ENCODE measurements around the gene ZNF813.

- TF ChIP-seq, protein P1, sequence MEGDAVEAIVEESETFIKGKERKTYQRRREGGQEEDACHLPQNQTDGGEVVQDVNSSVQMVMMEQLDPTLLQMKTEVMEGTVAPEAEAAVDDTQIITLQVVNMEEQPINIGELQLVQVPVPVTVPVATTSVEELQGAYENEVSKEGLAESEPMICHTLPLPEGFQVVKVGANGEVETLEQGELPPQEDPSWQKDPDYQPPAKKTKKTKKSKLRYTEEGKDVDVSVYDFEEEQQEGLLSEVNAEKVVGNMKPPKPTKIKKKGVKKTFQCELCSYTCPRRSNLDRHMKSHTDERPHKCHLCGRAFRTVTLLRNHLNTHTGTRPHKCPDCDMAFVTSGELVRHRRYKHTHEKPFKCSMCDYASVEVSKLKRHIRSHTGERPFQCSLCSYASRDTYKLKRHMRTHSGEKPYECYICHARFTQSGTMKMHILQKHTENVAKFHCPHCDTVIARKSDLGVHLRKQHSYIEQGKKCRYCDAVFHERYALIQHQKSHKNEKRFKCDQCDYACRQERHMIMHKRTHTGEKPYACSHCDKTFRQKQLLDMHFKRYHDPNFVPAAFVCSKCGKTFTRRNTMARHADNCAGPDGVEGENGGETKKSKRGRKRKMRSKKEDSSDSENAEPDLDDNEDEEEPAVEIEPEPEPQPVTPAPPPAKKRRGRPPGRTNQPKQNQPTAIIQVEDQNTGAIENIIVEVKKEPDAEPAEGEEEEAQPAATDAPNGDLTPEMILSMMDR (IDR thresholded peaks at IDR 0.05) = peak; percentile 47 to 84 (median 72)
- no peak for TF ChIP-seq POLR2A (IDR thresholded peaks at IDR 0.05)
Observed at GRCh38 chr19:53424968-53425597, 42.5 kb upstream of the ZNF813 start.
